OCI-LY7 (cell line): ENCODE results near the gene RAPGEF4.

Source experiments
- EZH2phosphoT487 ChIP-seq: fragments of 200-600 bp; sonication (generic); IDR thresholded peaks from 2 replicates; pipeline ENCODE4 v1.6.1; 2018; ENCODE audit warnings: low read depth, borderline replicate concordance, mild to moderate bottlenecking, mixed run types, antibody characterized with exemption, low read length, moderate library complexity, mixed read lengths
- TF ChIP-seq, protein P1 (sequence below): fragments of 200-600 bp; sonication (generic); conservative IDR thresholded peaks from 2 replicates; pipeline ENCODE4 v1.5.1; 2014; ENCODE audit warnings: mild to moderate bottlenecking, antibody characterized with exemption, low read length, moderate library complexity, mixed read lengths

DNA sequence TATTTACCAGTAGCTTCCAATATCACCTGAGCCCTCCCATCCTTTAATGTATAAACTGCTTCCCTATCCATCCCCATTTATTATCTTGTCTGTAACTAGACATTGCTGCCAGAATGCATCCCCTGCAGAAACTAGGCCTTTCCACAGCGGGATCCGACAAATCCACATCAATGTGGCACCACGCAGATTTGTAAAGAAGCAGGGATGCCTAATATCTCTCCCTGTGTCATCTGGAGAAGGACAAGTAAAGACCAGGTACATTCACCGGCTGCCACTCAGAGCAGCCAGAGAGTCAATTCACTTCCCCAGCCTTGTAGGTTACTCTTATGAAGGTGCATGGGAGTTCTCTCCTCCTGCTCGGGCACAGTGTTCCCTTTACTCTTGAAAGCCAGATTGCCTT, 241.2 kb downstream of the RAPGEF4 start:
- TF ChIP-seq, protein P1, sequence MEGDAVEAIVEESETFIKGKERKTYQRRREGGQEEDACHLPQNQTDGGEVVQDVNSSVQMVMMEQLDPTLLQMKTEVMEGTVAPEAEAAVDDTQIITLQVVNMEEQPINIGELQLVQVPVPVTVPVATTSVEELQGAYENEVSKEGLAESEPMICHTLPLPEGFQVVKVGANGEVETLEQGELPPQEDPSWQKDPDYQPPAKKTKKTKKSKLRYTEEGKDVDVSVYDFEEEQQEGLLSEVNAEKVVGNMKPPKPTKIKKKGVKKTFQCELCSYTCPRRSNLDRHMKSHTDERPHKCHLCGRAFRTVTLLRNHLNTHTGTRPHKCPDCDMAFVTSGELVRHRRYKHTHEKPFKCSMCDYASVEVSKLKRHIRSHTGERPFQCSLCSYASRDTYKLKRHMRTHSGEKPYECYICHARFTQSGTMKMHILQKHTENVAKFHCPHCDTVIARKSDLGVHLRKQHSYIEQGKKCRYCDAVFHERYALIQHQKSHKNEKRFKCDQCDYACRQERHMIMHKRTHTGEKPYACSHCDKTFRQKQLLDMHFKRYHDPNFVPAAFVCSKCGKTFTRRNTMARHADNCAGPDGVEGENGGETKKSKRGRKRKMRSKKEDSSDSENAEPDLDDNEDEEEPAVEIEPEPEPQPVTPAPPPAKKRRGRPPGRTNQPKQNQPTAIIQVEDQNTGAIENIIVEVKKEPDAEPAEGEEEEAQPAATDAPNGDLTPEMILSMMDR: no peak
- TF ChIP-seq EZH2phosphoT487: no peak
